Measurements from ENCODE around the gene ZFYVE27. TPM values are rescaled to one million over a fixed set of nuclear protein-coding genes. Genes with fewer than 3 reads are reported as not detected.

Gene ZFYVE27
- total and polyA plus RNA-seq, 2 donors (not counting 3 experiments of a cell fraction or from before 2014, with no cell fraction given): 16.3 to 24.2 TPM

- FAIRE-seq (no peak), DNase-seq (ENCODE audit: low read depth, low spot score) (no peak)
- H3K4me2 ChIP-seq (ENCODE audit: insufficient read depth, low read length): no peak overlapping the region
- no peaks in the 10 kb centered on the region for H3K9me1 ChIP-seq (replicated peaks; ENCODE audit: control insufficient read depth, extremely low read depth, insufficient read depth, low read length)
- H3K9me3 ChIP-seq (replicated peaks; ENCODE audit: control insufficient read depth, insufficient read depth, low read length): no peaks in the 10 kb centered on the region
- peaks cover 0 to 7% of the 10 kb centered on the region in 2 experiments for H3K36me3 ChIP-seq (ENCODE audit: control insufficient read depth in 2 of 2, extremely low read depth in 1 of 2, insufficient read depth in 2 of 2, low read length in 2 of 2)
- H2AFZ ChIP-seq (ENCODE audit: low read depth, low read length): no peak overlapping the region
- H3K4me3 ChIP-seq (replicated peaks in 1 of 3; ENCODE audit: insufficient read depth in 1 of 3, low read depth in 1 of 3, low read length in 3 of 3): no peak overlapping the region
- ChIA-PET POLR2A (no interaction called here), CTCF (interaction anchor here (1.0 to 21.8 kb wide), 5 partner anchors 8 to 47 kb away, joined by 3 to 863 read pairs (median 8); partner anchors contain the start of genes AVPI1 and MARVELD1)
- H3K79me2 ChIP-seq (ENCODE audit: control insufficient read depth, insufficient read depth, low read length): no peaks in the 10 kb centered on the region
- dilution Hi-C loops (cut with MboI; ENCODE audit: extremely low pct_ligation_motif_present, low sequenced_read_pairs) (no loop called here), intact Hi-C loops (cut with micrococcal nuclease) (no loop called here)
- no peaks in the 10 kb centered on the region for H3K27me3 ChIP-seq (ENCODE audit: control insufficient read depth in 2 of 2, insufficient read depth in 2 of 2, low read length in 2 of 2)
- H3K27ac ChIP-seq (ENCODE audit: insufficient read depth, low read depth, low read length): no peak overlapping the region
- H3K9ac ChIP-seq (replicated peaks; ENCODE audit: extremely low read depth, insufficient read depth, low read length): no peak overlapping the region
- H4K20me1 ChIP-seq (replicated peaks; ENCODE audit: control insufficient read depth, extremely low read depth, insufficient read depth, low read length): no peaks in the 10 kb centered on the region
- H3K4me1 ChIP-seq (ENCODE audit: control insufficient read depth, extremely low read depth, insufficient read depth, low read length): peaks cover 8% of the 10 kb centered on the region
- BruUV-seq (replicated peaks): no TSS peak
- TF ChIP-seq MYC (IDR thresholded peaks at IDR 0.05; ENCODE audit: low read depth, low read length) (no peak), MAX (IDR thresholded peaks at IDR 0.05; ENCODE audit: insufficient read depth, insufficient read length) (no peak), POLR2AphosphoS5 (IDR thresholded peaks at IDR 0.05; ENCODE audit: insufficient read depth, low read depth, low read length) (no peak), JUN (IDR thresholded peaks at IDR 0.05; ENCODE audit: borderline replicate concordance, insufficient read depth, insufficient read length, low read depth) (no peak), CTCF (IDR thresholded peaks at IDR 0.05; ENCODE audit: extremely low read depth in 1 of 2, insufficient read depth in 1 of 2, low read depth in 1 of 2, low read length in 2 of 2) (no peak), GATA2 (IDR thresholded peaks at IDR 0.05; ENCODE audit: insufficient read depth, insufficient read length, low read depth, low read length) (no peak), EZH2 (IDR thresholded peaks at IDR 0.05; ENCODE audit: borderline replicate concordance, low read depth, low read length, severe bottlenecking) (no peak), FOS (IDR thresholded peaks at IDR 0.05; ENCODE audit: borderline replicate concordance, insufficient read depth, low read length) (no peak), POLR2A (IDR thresholded peaks at IDR 0.05; ENCODE audit: low read depth, low read length) (no peak)
These were observed 13.9 kb upstream of the ZFYVE27 start for GRCh38 chr10:97723001-97723400.
